Measurements from ENCODE around the gene WDPCP. TPM values are rescaled to one million over a fixed set of nuclear protein-coding genes. Genes with fewer than 3 reads are reported as not detected.

WDPCP gene
- total RNA-seq, 4 donors from 2014 or later = 7.1 to 19.9 (median 9.6) TPM

- Histone ChIP-seq H3K27ac (no peak overlapping the region), H3K9me3 (no peaks in the 10 kb centered on the region), H3K36me3 (no peaks in the 10 kb centered on the region), H3K4me1 (no peaks in the 10 kb centered on the region), H3K27me3 (no peaks in the 10 kb centered on the region), H3K4me3 (no peak overlapping the region)
- WGBS, 2 donors (ENCODE audit: low coverage in 1 of 2) = 82 to 83% methylated on average over 3 to 4 of the region's 4 CpGs
- no peak for TF ChIP-seq POLR2A (IDR thresholded peaks at IDR 0.05)
- no peak for TF ChIP-seq POLR2AphosphoS5 (IDR thresholded peaks at IDR 0.05)
- no peak for TF ChIP-seq EP300 (IDR thresholded peaks at IDR 0.05)
- no peak for TF ChIP-seq CTCF (IDR thresholded peaks at IDR 0.05)
- no peak for ATAC-seq
Observed at GRCh38 chr2:63218800-63219526, 369.3 kb downstream of the WDPCP start.

GRCh38 chr2:63195310-63195709, 393.0 kb downstream of the WDPCP start:
- WGBS, 2 donors (ENCODE audit: low coverage in 1 of 2) = 92 to 97% methylated on average over 3 of the region's 3 CpGs
- no peaks in the 10 kb centered on the region for H3K4me1 ChIP-seq
- no peak overlapping the region for H3K27ac ChIP-seq
- no peak for ATAC-seq
- H3K4me3 ChIP-seq = no peak overlapping the region
- no peaks in the 10 kb centered on the region for H3K36me3 ChIP-seq
- H3K9me3 ChIP-seq = no peaks in the 10 kb centered on the region
- H3K27me3 ChIP-seq = no peaks in the 10 kb centered on the region
- TF ChIP-seq CTCF (IDR thresholded peaks at IDR 0.05) (no peak), EP300 (IDR thresholded peaks at IDR 0.05) (no peak), POLR2AphosphoS5 (IDR thresholded peaks at IDR 0.05) (no peak), POLR2A (IDR thresholded peaks at IDR 0.05) (no peak)

GRCh38 chr2:63194175-63194574, 394.1 kb downstream of the WDPCP start:
- no peaks in the 10 kb centered on the region for H3K27me3 ChIP-seq
- H3K9me3 ChIP-seq = no peaks in the 10 kb centered on the region
- ATAC-seq = no peak
- no peaks in the 10 kb centered on the region for H3K36me3 ChIP-seq
- no peak overlapping the region for H3K27ac ChIP-seq
- no peaks in the 10 kb centered on the region for H3K4me1 ChIP-seq
- no peak for TF ChIP-seq POLR2AphosphoS5 (IDR thresholded peaks at IDR 0.05)
- TF ChIP-seq EP300 (IDR thresholded peaks at IDR 0.05) = no peak
- TF ChIP-seq POLR2A (IDR thresholded peaks at IDR 0.05) = no peak
- no peak for TF ChIP-seq CTCF (IDR thresholded peaks at IDR 0.05)
- H3K4me3 ChIP-seq = no peak overlapping the region

- TF ChIP-seq EP300 (IDR thresholded peaks at IDR 0.05) = no peak
- no peak for TF ChIP-seq POLR2A (IDR thresholded peaks at IDR 0.05)
- TF ChIP-seq POLR2AphosphoS5 (IDR thresholded peaks at IDR 0.05) = no peak
- TF ChIP-seq CTCF (IDR thresholded peaks at IDR 0.05) = no peak
- Histone ChIP-seq H3K4me3 (no peak overlapping the region), H3K27ac (no peak overlapping the region), H3K36me3 (no peaks in the 10 kb centered on the region), H3K9me3 (no peaks in the 10 kb centered on the region), H3K4me1 (no peaks in the 10 kb centered on the region), H3K27me3 (no peaks in the 10 kb centered on the region)
- no peak for ATAC-seq
- WGBS, 2 donors (ENCODE audit: low coverage in 1 of 2) = 70 to 80% methylated on average over 2 of the region's 2 CpGs
Observed at GRCh38 chr2:63192889-63193774, 395.1 kb downstream of the WDPCP start.

Data from gastroesophageal sphincter (tissue), 4 donors.